Measurements from ENCODE around the gene VSTM1.

GRCh38 chr19:54107876-54108490, 44.3 kb upstream of the VSTM1 start:
- TF ChIP-seq NFE2L2 (IDR thresholded peaks at IDR 0.05; ENCODE audit: low read depth, low read length) = no peak
- TF ChIP-seq, protein P1, sequence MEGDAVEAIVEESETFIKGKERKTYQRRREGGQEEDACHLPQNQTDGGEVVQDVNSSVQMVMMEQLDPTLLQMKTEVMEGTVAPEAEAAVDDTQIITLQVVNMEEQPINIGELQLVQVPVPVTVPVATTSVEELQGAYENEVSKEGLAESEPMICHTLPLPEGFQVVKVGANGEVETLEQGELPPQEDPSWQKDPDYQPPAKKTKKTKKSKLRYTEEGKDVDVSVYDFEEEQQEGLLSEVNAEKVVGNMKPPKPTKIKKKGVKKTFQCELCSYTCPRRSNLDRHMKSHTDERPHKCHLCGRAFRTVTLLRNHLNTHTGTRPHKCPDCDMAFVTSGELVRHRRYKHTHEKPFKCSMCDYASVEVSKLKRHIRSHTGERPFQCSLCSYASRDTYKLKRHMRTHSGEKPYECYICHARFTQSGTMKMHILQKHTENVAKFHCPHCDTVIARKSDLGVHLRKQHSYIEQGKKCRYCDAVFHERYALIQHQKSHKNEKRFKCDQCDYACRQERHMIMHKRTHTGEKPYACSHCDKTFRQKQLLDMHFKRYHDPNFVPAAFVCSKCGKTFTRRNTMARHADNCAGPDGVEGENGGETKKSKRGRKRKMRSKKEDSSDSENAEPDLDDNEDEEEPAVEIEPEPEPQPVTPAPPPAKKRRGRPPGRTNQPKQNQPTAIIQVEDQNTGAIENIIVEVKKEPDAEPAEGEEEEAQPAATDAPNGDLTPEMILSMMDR (conservative IDR thresholded peaks at IDR 0.05; ENCODE audit: low read depth, low read length) = no peak
- TF ChIP-seq MAZ (IDR thresholded peaks at IDR 0.05; ENCODE audit: borderline replicate concordance, low read depth, low read length) = no peak
- TF ChIP-seq, protein P2, sequence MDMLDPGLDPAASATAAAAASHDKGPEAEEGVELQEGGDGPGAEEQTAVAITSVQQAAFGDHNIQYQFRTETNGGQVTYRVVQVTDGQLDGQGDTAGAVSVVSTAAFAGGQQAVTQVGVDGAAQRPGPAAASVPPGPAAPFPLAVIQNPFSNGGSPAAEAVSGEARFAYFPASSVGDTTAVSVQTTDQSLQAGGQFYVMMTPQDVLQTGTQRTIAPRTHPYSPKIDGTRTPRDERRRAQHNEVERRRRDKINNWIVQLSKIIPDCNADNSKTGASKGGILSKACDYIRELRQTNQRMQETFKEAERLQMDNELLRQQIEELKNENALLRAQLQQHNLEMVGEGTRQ (IDR thresholded peaks at IDR 0.05; ENCODE audit: low read depth, low read length) = no peak
- no peak for TF ChIP-seq POLR2A (IDR thresholded peaks at IDR 0.05; ENCODE audit: low read depth, low read length)
- TF ChIP-seq SMC3 (IDR thresholded peaks at IDR 0.05; ENCODE audit: low read depth, low read length) = no peak
- TF ChIP-seq MXI1 (IDR thresholded peaks at IDR 0.05; ENCODE audit: borderline replicate concordance, low read depth, low read length) = no peak
